WTC11 (cell line): Measurements from ENCODE around the gene NUP88. TPM values are rescaled to one million over a fixed set of nuclear protein-coding genes. Genes with fewer than 3 reads are reported as not detected.

Experiments
- ARID4B ChIP-seq: sonication (generic); formaldehyde crosslinking; IDR thresholded peaks from 2 replicates; pipeline ENCODE4 v1.8.0; 2023; ENCODE audit warnings: missing genetic modification reagents, mild to moderate bottlenecking, borderline replicate concordance
- ATF3 ChIP-seq: sonication (generic); formaldehyde crosslinking; conservative IDR thresholded peaks from 2 replicates; pipeline ENCODE4 v1.8.1; 2022; ENCODE audit warnings: mild to moderate bottlenecking, missing genetic modification reagents
- CTCF ChIP-seq: fragments of 200-600 bp; IDR thresholded peaks from 2 replicates; pipeline ENCODE4 v1.8.0; 2022; ENCODE audit warnings: antibody characterized with exemption
- E2F1 ChIP-seq: sonication (generic); formaldehyde crosslinking; IDR thresholded peaks from 2 replicates; pipeline ENCODE4 v1.8.0; 2022; ENCODE audit warnings: mild to moderate bottlenecking, missing genetic modification reagents
- EMX1 ChIP-seq: fragments of 250-450 bp; sonication (Bioruptor Pico); IDR thresholded peaks from 2 replicates; pipeline ENCODE4 v1.8.0; 2021; ENCODE audit warnings: mild to moderate bottlenecking
- ERG ChIP-seq: fragments of 250-450 bp; sonication (Bioruptor Pico); IDR thresholded peaks from 2 replicates; pipeline ENCODE4 v1.8.0; 2021; ENCODE audit warnings: mild to moderate bottlenecking
- FOXP4 ChIP-seq: sonication (generic); formaldehyde crosslinking; IDR thresholded peaks from 2 replicates; pipeline ENCODE4 v1.8.0; 2022; ENCODE audit warnings: mild to moderate bottlenecking, missing genetic modification reagents
- GRHL2 ChIP-seq: fragments of 250-450 bp; sonication (Bioruptor Pico); IDR thresholded peaks from 2 replicates; pipeline ENCODE4 v1.8.0; 2022; ENCODE audit warnings: mild to moderate bottlenecking, moderate library complexity; ENCODE audit not compliant: insufficient replicate concordance, severe bottlenecking
- GTF2I ChIP-seq: fragments of 250-450 bp; sonication (Bioruptor Pico); conservative IDR thresholded peaks from 2 replicates; pipeline ENCODE4 v1.4.0; 2021; ENCODE audit warnings: mild to moderate bottlenecking
- HMGXB4 ChIP-seq: sonication (generic); formaldehyde crosslinking; IDR thresholded peaks from 2 replicates; pipeline ENCODE4 v1.8.1; 2023; ENCODE audit warnings: mild to moderate bottlenecking, moderate library complexity, missing genetic modification reagents
- JUN ChIP-seq: sonication (generic); formaldehyde crosslinking; IDR thresholded peaks from 2 replicates; pipeline ENCODE4 v1.8.0; 2023; ENCODE audit warnings: mild to moderate bottlenecking, missing genetic modification reagents
- KAT7 ChIP-seq: sonication (generic); formaldehyde crosslinking; IDR thresholded peaks from 2 replicates; pipeline ENCODE4 v1.8.1; 2023; ENCODE audit warnings: missing genetic modification reagents, mild to moderate bottlenecking, borderline replicate concordance
- MXD4 ChIP-seq: fragments of 250-450 bp; sonication (Bioruptor Pico); IDR thresholded peaks from 2 replicates; pipeline ENCODE4 v1.8.0; 2021; ENCODE audit warnings: mild to moderate bottlenecking, moderate library complexity, borderline replicate concordance
- NFYB ChIP-seq: sonication (generic); formaldehyde crosslinking; conservative IDR thresholded peaks from 2 replicates; pipeline ENCODE4 v1.8.0; 2022; ENCODE audit warnings: low read depth, missing genetic modification reagents
- NR1H2 ChIP-seq: sonication (generic); formaldehyde crosslinking; IDR thresholded peaks from 2 replicates; pipeline ENCODE4 v1.9.0; 2021; ENCODE audit warnings: mild to moderate bottlenecking, moderate library complexity, missing genetic modification reagents
- SMAD3 ChIP-seq: sonication (generic); formaldehyde crosslinking; IDR thresholded peaks from 2 replicates; pipeline ENCODE4 v1.8.0; 2022; ENCODE audit warnings: missing genetic modification reagents, mild to moderate bottlenecking, borderline replicate concordance
- USF2 ChIP-seq: sonication (generic); formaldehyde crosslinking; IDR thresholded peaks from 2 replicates; pipeline ENCODE4 v1.8.1; 2023; ENCODE audit warnings: mild to moderate bottlenecking, missing genetic modification reagents, moderate library complexity
- ZNF121 ChIP-seq: sonication (generic); formaldehyde crosslinking; IDR thresholded peaks from 2 replicates; pipeline ENCODE4 v1.8.0; 2023; ENCODE audit warnings: missing genetic modification reagents
- ZNF138 ChIP-seq: sonication (generic); formaldehyde crosslinking; conservative IDR thresholded peaks from 2 replicates; pipeline ENCODE4 v1.8.1; 2022; ENCODE audit warnings: mild to moderate bottlenecking, moderate library complexity, missing genetic modification reagents
- ZNF219 ChIP-seq: sonication (generic); formaldehyde crosslinking; IDR thresholded peaks from 2 replicates; pipeline ENCODE4 v1.8.0; 2023; ENCODE audit warnings: missing genetic modification reagents, mild to moderate bottlenecking, borderline replicate concordance
- ZNF281 ChIP-seq: sonication (generic); formaldehyde crosslinking; IDR thresholded peaks from 2 replicates; pipeline ENCODE4 v1.8.0; 2023; ENCODE audit warnings: mild to moderate bottlenecking, missing genetic modification reagents
- total RNA-seq: library from RNA; stranded (reverse); gene quantifications from 3 replicates; pipeline ENCODE4 v1.2.3, GENCODE V29; 2021

NUP88 gene
- total RNA-seq, 1 experiment from 2014 or later = 87.7 TPM

- TF ChIP-seq SMAD3 (no peak), ATF3 (CRISPR knock-in tag) (no peak), EMX1 (no peak), NFYB (0 out of 2 replicates have a peak, but pooled peaks have one; percentile 17), MXD4 (CRISPR knock-in tag) (no peak), ZNF219 (CRISPR knock-in tag) (peak; percentile 74; the same call in 1 of the 2 replicates), FOXP4 (CRISPR knock-in tag) (0 out of 2 replicates have a peak, but pooled peaks have one; percentile 15), ARID4B (CRISPR knock-in tag) (peak; percentile 72; the same call in 1 of the 2 replicates), USF2 (peak; percentile 66), E2F1 (CRISPR knock-in tag) (peak; percentile 24; the same call in 1 of the 2 replicates), ZNF138 (CRISPR knock-in tag) (0 out of 2 replicates have a peak, but pooled peaks have one; percentile 55), KAT7 (CRISPR knock-in tag) (0 out of 2 replicates have a peak, but pooled peaks have one; percentile 52), ERG (no peak), CTCF (peak; percentile 90), GTF2I (CRISPR knock-in tag) (no peak), NR1H2 (CRISPR knock-in tag) (no peak), GRHL2 (no peak), ZNF121 (CRISPR knock-in tag) (no peak), HMGXB4 (CRISPR knock-in tag) (peak; percentile 95), ZNF281 (CRISPR knock-in tag) (no peak), JUN (CRISPR knock-in tag) (peak; percentile 91; the same call in 1 of the 2 replicates)
Observed at GRCh38 chr17:5438716-5439445, 19.4 kb upstream of the NUP88 start, which contains the start of gene C1QBP (continued).
